HepG2 (cell line): ENCODE data around the gene BACH1. TPM values are rescaled to one million over a fixed set of nuclear protein-coding genes. Genes with fewer than 3 reads are reported as not detected.

Experiments
- ATAC-seq: fragments of 200-7000 bp; cut with Tn5 transposase; 3 replicates; pipeline ENCODE4 v1.9.1; 2020; ENCODE audit warnings: mild to moderate bottlenecking, moderate library complexity
- BruUV-seq: library from RNA; stranded (reverse); fragments of 400-500 nt; replicated peaks from 2 replicates; lab custom pipeline; 2021; lab: Mats Ljungman, UMichigan
- CTCF ChIA-PET: fragments of 300-600 bp; formaldehyde crosslinking; extraction: SDS; loops from one replicate; lab custom pipeline; 2021; ENCODE audit warnings: low total read pairs, inconsistent platforms, low intra/inter-chr PET ratio; lab: Yijun Ruan, JAX
- POLR2A ChIA-PET: fragments of 350-600 bp; sonication (Branson Sonifier 250); formaldehyde crosslinking; loops from one replicate; lab custom pipeline; 2020; ENCODE audit warnings: antibody characterized with exemption, inconsistent platforms; lab: Yijun Ruan, JAX
- DNase-seq: peaks from one replicate; pipeline ENCODE4 v3.0.0-alpha.2; 2015; ENCODE audit warnings: low spot score
- FAIRE-seq: peaks from 3 replicates; lab custom pipeline; 2011; peaks lifted over from hg19 to GRCh38; lab: Jason Lieb, UNC
- H2AFZ ChIP-seq: one replicate; pipeline ENCODE4 v1.6.1; 2011; ENCODE audit warnings: low read length, inconsistent platforms
- H3K27ac ChIP-seq: fragments of 300-600 bp; 3 replicates; pipeline ENCODE4 v1.8.0; 2011; ENCODE audit warnings: mixed run types, mild to moderate bottlenecking, mixed read lengths, low read length, inconsistent platforms; ENCODE audit not compliant: insufficient read depth; ENCODE audit errors: extremely low read length
- H3K27me3 ChIP-seq, 2 experiments: fragments of 200-600 bp in 1 of 2; 2 replicates in 1 of 2; 3 replicates in 1 of 2; pipeline versions ENCODE4 v1.6.0 to v1.8.0; 2011; ENCODE audit warnings: low read length in 2 of 2, mild to moderate bottlenecking in 2 of 2, moderate library complexity in 2 of 2, inconsistent platforms in 1 of 2; ENCODE audit not compliant: insufficient read depth in 2 of 2, control insufficient read depth in 1 of 2
- H3K36me3 ChIP-seq, 2 experiments: fragments of 200-600 bp in 1 of 2; replicated peaks in 1 of 2; 2 replicates in 1 of 2; 3 replicates in 1 of 2; pipeline versions ENCODE4 v1.5.1 to v1.8.0; 2011; ENCODE audit warnings: low read length in 2 of 2, inconsistent platforms in 1 of 2; ENCODE audit not compliant: insufficient read depth in 2 of 2, control insufficient read depth in 1 of 2
- H3K4me1 ChIP-seq: 2 replicates; pipeline ENCODE4 v1.5.1; 2012; ENCODE audit warnings: low read length, inconsistent platforms; ENCODE audit not compliant: insufficient read depth
- H3K4me2 ChIP-seq: 2 replicates; pipeline ENCODE4 v1.6.0; 2011; ENCODE audit warnings: low read depth, low read length, inconsistent platforms
- H3K4me3 ChIP-seq, 3 experiments: fragments of 200-600 bp in 1 of 3; sonication (generic), shearing (Covaris generic) in 1 of 3; replicated peaks in 1 of 3; 2 replicates each; pipeline ENCODE4 v1.5.1; 2011 to 2016; ENCODE audit warnings: low read length in 3 of 3, inconsistent platforms in 2 of 3, low read depth in 2 of 3, mild to moderate bottlenecking in 2 of 3, control low read depth in 1 of 3, mixed read lengths in 1 of 3; ENCODE audit not compliant: insufficient read depth in 1 of 3
- H3K79me2 ChIP-seq: one replicate; pipeline ENCODE4 v1.6.1; 2011; ENCODE audit warnings: low read length, inconsistent platforms; ENCODE audit not compliant: insufficient read depth
- H3K9ac ChIP-seq: 2 replicates; pipeline ENCODE4 v1.6.0; 2011; ENCODE audit warnings: mild to moderate bottlenecking, low read depth, low read length, inconsistent platforms; ENCODE audit not compliant: insufficient read depth
- H3K9me3 ChIP-seq: 2 replicates; pipeline ENCODE4 v1.5.1; 2012; ENCODE audit warnings: mild to moderate bottlenecking, low read length
- H4K20me1 ChIP-seq: 2 replicates; pipeline ENCODE4 v1.6.0; 2011; ENCODE audit warnings: inconsistent platforms, mild to moderate bottlenecking, low read length, moderate library complexity; ENCODE audit not compliant: insufficient read depth
- EP300 ChIP-seq, 3 experiments: sonication (generic) in 1 of 3; formaldehyde crosslinking in 1 of 3; IDR thresholded peaks; 2 replicates each; pipeline versions ENCODE4 v1.5.1 to v1.6.1; 2011 to 2020; ENCODE audit warnings: low read depth in 2 of 3, low read length in 2 of 3, borderline replicate concordance in 1 of 3, improper control_type of control experiment in 1 of 3, mild to moderate bottlenecking in 1 of 3, missing genetic modification reagents in 1 of 3, moderate library complexity in 1 of 3
- HMGA1 ChIP-seq: sonication (generic); formaldehyde crosslinking; conservative IDR thresholded peaks from 2 replicates; pipeline ENCODE4 v1.4.0; 2020; ENCODE audit warnings: missing genetic modification reagents
- NFATC3 ChIP-seq: sonication (generic); formaldehyde crosslinking; IDR thresholded peaks from 2 replicates; pipeline ENCODE4 v1.5.1; 2020; ENCODE audit warnings: mild to moderate bottlenecking, missing genetic modification reagents
- RXRA ChIP-seq: sonication (generic); formaldehyde crosslinking; IDR thresholded peaks from 2 replicates; pipeline ENCODE4 v1.5.1; 2020; ENCODE audit warnings: missing genetic modification reagents
- ZBTB7A ChIP-seq: sonication (generic); formaldehyde crosslinking; IDR thresholded peaks from 2 replicates; pipeline ENCODE4 v1.8.0; 2022; ENCODE audit warnings: mild to moderate bottlenecking, missing genetic modification reagents
- ZMYM3 ChIP-seq: sonication (generic); formaldehyde crosslinking; IDR thresholded peaks from 2 replicates; pipeline ENCODE4 v1.5.1; 2020; ENCODE audit warnings: mild to moderate bottlenecking, missing genetic modification reagents
- ZNF225 ChIP-seq: sonication (generic); formaldehyde crosslinking; IDR thresholded peaks from 2 replicates; pipeline ENCODE4 v1.4.0; 2020; ENCODE audit warnings: mild to moderate bottlenecking, missing genetic modification reagents
- ZNF230 ChIP-seq: sonication (generic); formaldehyde crosslinking; IDR thresholded peaks from 2 replicates; pipeline ENCODE4 v1.4.0; 2020; ENCODE audit warnings: mild to moderate bottlenecking, missing genetic modification reagents
- ZNF263 ChIP-seq: sonication (generic); formaldehyde crosslinking; IDR thresholded peaks from 2 replicates; pipeline ENCODE4 v1.4.0; 2020; ENCODE audit warnings: missing genetic modification reagents
- ZNF350 ChIP-seq: sonication (generic); formaldehyde crosslinking; IDR thresholded peaks from 2 replicates; pipeline ENCODE4 v1.4.0; 2020; ENCODE audit warnings: mild to moderate bottlenecking, low read depth, missing genetic modification reagents, borderline replicate concordance
- ZNF614 ChIP-seq: IDR thresholded peaks from 2 replicates; pipeline ENCODE4 v1.6.1; 2018; ENCODE audit warnings: missing biosample characterization, missing genetic modification reagents, inconsistent platforms, borderline replicate concordance
- ZNF777 ChIP-seq: sonication (generic); formaldehyde crosslinking; IDR thresholded peaks from 2 replicates; pipeline ENCODE4 v1.4.0; 2020; ENCODE audit warnings: missing genetic modification reagents
- ZNF788 ChIP-seq: sonication (generic); formaldehyde crosslinking; IDR thresholded peaks from 2 replicates; pipeline ENCODE4 v1.5.0; 2020; ENCODE audit warnings: mild to moderate bottlenecking, missing genetic modification reagents, borderline replicate concordance
- ZNF792 ChIP-seq: IDR thresholded peaks from 2 replicates; pipeline ENCODE4 v1.6.1; 2016
- WGBS: methylation state at CpG from one replicate; pipeline ENCODE4 v1.1.6; 2017; ENCODE audit warnings: low lambda C conversion rate; 5-methylcytosine and 5-hydroxymethylcytosine counted together
- in situ Hi-C: cut with HindIII; loops from 2 replicates; pipeline ENCODE4 v1.10.0; 2017; ENCODE audit warnings: low pct_unique_long_range_greater_than_20kb; ENCODE audit not compliant: extremely low pct_ligation_motif_present
- intact Hi-C: fragments of 100-400 bp; cut with micrococcal nuclease; formaldehyde crosslinking; loops from one replicate; pipeline ENCODE4 v1.10.0; 2022; ENCODE audit not compliant: unreplicated experiment
- polyA plus RNA-seq, 8 experiments: library from polyadenylated mRNA; depleted of rRNA in 3 of 8; stranded (reverse) in 7 of 8; unstranded in 1 of 8; fragments of >200 nt; fragmentation: Illumina TruSeq in 4 of 8; extraction: Trizol in 4 of 8; gene quantifications; 2 replicates each; pipeline versions ENCODE4 v1.2.1 to v1.2.3, GENCODE V29; 2011 to 2016; ENCODE audit warnings: low read depth in 4 of 8, missing spikeins in 1 of 8, mixed read lengths in 1 of 8; ENCODE audit not compliant: insufficient read depth in 1 of 8
- total RNA-seq, 5 experiments: library from RNA; depleted of rRNA; stranded (reverse); fragments of >200 nt; fragmentation: Illumina TruSeq; extraction: Trizol; gene quantifications; 2 replicates each; pipeline ENCODE4 v1.2.3, GENCODE V29; 2016; ENCODE audit warnings: low read depth in 1 of 5
- TF ChIP-seq, protein P1 (sequence below): sonication (generic); formaldehyde crosslinking; IDR thresholded peaks from 2 replicates; pipeline ENCODE4 v1.4.0; 2020; ENCODE audit warnings: missing genetic modification reagents
- TF ChIP-seq, protein P2 (sequence below): sonication (generic); formaldehyde crosslinking; IDR thresholded peaks from 2 replicates; pipeline ENCODE4 v1.4.0; 2020; ENCODE audit warnings: missing genetic modification reagents, mild to moderate bottlenecking, borderline replicate concordance
- TF ChIP-seq, protein P3 (sequence below): sonication (generic); formaldehyde crosslinking; IDR thresholded peaks from 2 replicates; pipeline ENCODE4 v1.4.0; 2020; ENCODE audit warnings: missing genetic modification reagents, borderline replicate concordance
- TF ChIP-seq, protein P4 (sequence below): IDR thresholded peaks from 2 replicates; pipeline ENCODE4 v1.6.1; 2018; ENCODE audit warnings: missing genetic modification reagents

BACH1 gene
- total and polyA plus RNA-seq, 2 of the 13 experiments (the other 11 are each of a cell fraction or from before 2014, with no cell fraction given): 16.5 to 51.7 TPM

DNA sequence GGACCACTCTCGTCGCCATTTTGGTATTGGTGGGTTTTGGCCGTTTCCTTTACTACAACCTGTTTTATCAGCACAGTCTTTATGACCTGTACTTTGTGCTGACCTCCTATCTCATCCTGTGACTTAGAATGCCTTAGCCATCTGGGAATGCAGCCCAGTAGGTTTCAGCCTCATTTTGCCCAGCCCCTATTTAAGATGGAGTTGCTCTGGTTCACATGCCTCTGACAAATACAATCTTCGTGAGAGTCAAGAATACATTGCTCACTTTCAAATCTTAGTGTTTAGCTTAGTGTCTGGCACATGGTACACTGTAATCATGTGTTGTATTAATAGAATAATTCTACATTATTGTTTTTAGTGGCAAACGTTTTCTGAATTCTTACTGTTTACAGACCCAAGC lies 88.9 kb downstream of the BACH1 start:
- FAIRE-seq: no peak
- no peaks in the 10 kb centered on the region for H3K27me3 ChIP-seq
- no peaks in the 10 kb centered on the region for H3K36me3 ChIP-seq
- H3K9ac ChIP-seq: no peak overlapping the region
- no peak overlapping the region for H3K27ac ChIP-seq
- no peaks in the 10 kb centered on the region for H3K9me3 ChIP-seq
- POLR2A ChIA-PET: no interaction called here
- H2AFZ ChIP-seq: no peak overlapping the region
- no peaks in the 10 kb centered on the region for H3K4me1 ChIP-seq
- CTCF ChIA-PET: no interaction called here
- intact Hi-C loops (no loop called here), in situ Hi-C loops (no loop called here)
- WGBS: 95% methylated on average over 5 of the region's 5 CpGs
- H3K4me3 ChIP-seq: no peak overlapping the region
- H4K20me1 ChIP-seq: no peaks in the 10 kb centered on the region
- H3K79me2 ChIP-seq: no peaks in the 10 kb centered on the region
- no peak for DNase-seq
- no peak overlapping the region for H3K4me2 ChIP-seq
- no TSS peak for BruUV-seq
- no peak for ATAC-seq
- TF ChIP-seq, protein P1, sequence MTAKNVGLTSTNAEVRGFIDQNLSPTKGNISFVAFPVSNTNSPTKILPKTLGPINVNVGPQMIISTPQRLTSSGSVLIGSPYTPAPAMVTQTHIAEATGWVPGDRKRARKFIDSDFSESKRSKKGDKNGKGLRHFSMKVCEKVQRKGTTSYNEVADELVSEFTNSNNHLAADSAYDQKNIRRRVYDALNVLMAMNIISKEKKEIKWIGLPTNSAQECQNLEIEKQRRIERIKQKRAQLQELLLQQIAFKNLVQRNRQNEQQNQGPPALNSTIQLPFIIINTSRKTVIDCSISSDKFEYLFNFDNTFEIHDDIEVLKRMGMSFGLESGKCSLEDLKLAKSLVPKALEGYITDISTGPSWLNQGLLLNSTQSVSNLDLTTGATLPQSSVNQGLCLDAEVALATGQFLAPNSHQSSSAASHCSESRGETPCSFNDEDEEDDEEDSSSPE (CRISPR knock-in tag): no peak
- no peak for TF ChIP-seq ZNF230 (CRISPR knock-in tag)
- TF ChIP-seq RXRA (CRISPR knock-in tag): no peak
- no peak for TF ChIP-seq ZMYM3 (CRISPR knock-in tag)
- TF ChIP-seq ZNF263: no peak
- TF ChIP-seq ZNF792: no peak
- TF ChIP-seq, protein P2, sequence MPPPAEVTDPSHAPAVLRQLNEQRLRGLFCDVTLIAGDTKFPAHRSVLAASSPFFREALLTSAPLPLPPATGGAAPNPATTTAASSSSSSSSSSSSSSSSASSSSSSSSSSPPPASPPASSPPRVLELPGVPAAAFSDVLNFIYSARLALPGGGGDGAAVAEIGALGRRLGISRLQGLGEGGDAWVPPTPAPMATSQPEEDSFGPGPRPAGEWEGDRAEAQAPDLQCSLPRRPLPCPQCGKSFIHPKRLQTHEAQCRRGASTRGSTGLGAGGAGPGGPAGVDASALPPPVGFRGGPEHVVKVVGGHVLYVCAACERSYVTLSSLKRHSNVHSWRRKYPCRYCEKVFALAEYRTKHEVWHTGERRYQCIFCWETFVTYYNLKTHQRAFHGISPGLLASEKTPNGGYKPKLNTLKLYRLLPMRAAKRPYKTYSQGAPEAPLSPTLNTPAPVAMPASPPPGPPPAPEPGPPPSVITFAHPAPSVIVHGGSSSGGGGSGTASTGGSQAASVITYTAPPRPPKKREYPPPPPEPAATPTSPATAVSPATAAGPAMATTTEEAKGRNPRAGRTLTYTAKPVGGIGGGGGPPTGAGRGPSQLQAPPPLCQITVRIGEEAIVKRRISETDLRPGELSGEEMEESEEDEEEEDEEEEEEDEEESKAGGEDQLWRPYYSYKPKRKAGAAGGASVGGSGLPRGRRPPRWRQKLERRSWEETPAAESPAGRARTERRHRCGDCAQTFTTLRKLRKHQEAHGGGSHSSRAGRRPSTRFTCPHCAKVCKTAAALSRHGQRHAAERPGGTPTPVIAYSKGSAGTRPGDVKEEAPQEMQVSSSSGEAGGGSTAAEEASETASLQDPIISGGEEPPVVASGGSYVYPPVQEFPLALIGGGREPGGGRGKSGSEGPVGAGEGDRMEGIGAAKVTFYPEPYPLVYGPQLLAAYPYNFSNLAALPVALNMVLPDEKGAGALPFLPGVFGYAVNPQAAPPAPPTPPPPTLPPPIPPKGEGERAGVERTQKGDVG: no peak
- TF ChIP-seq ZNF777 (CRISPR knock-in tag): no peak
- TF ChIP-seq ZNF350: no peak
- TF ChIP-seq, protein P3, sequence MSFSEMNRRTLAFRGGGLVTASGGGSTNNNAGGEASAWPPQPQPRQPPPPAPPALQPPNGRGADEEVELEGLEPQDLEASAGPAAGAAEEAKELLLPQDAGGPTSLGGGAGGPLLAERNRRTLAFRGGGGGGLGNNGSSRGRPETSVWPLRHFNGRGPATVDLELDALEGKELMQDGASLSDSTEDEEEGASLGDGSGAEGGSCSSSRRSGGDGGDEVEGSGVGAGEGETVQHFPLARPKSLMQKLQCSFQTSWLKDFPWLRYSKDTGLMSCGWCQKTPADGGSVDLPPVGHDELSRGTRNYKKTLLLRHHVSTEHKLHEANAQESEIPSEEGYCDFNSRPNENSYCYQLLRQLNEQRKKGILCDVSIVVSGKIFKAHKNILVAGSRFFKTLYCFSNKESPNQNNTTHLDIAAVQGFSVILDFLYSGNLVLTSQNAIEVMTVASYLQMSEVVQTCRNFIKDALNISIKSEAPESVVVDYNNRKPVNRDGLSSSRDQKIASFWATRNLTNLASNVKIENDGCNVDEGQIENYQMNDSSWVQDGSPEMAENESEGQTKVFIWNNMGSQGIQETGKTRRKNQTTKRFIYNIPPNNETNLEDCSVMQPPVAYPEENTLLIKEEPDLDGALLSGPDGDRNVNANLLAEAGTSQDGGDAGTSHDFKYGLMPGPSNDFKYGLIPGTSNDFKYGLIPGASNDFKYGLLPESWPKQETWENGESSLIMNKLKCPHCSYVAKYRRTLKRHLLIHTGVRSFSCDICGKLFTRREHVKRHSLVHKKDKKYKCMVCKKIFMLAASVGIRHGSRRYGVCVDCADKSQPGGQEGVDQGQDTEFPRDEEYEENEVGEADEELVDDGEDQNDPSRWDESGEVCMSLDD (CRISPR knock-in tag): no peak
- TF ChIP-seq ZNF788 (CRISPR knock-in tag): no peak
- TF ChIP-seq ZNF225 (CRISPR knock-in tag): no peak
- TF ChIP-seq HMGA1 (CRISPR knock-in tag): no peak
- TF ChIP-seq ZNF614 (CRISPR knock-in tag): no peak
- TF ChIP-seq, protein P4, sequence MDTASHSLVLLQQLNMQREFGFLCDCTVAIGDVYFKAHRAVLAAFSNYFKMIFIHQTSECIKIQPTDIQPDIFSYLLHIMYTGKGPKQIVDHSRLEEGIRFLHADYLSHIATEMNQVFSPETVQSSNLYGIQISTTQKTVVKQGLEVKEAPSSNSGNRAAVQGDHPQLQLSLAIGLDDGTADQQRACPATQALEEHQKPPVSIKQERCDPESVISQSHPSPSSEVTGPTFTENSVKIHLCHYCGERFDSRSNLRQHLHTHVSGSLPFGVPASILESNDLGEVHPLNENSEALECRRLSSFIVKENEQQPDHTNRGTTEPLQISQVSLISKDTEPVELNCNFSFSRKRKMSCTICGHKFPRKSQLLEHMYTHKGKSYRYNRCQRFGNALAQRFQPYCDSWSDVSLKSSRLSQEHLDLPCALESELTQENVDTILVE: no peak
- TF ChIP-seq EP300 (IDR thresholded peaks at IDR 0.05; ENCODE audit: low read depth in 2 of 2, low read length in 2 of 2): no peak
- no peak for TF ChIP-seq EP300 (CRISPR knock-in tag; IDR thresholded peaks at IDR 0.05; ENCODE audit: borderline replicate concordance)
- TF ChIP-seq ZBTB7A (CRISPR knock-in tag): no peak
- TF ChIP-seq NFATC3: no peak
